RWPE2 (cell line): ENCODE measurements around the gene NUDCD2.

Experiments used
- ATAC-seq: fragments of 200-7000 bp; cut with Tn5 transposase; 3 replicates; pipeline ENCODE4 v1.9.1; 2021; ENCODE audit warnings: low read depth
- DNase-seq: peaks from one replicate; pipeline ENCODE4 v3.0.0-alpha.2; 2020; ENCODE audit warnings: low spot score
- H3K27ac ChIP-seq: fragments of 450-650 bp; 2 replicates; pipeline ENCODE4 v1.5.1; 2017; ENCODE audit warnings: mild to moderate bottlenecking; ENCODE audit not compliant: poor library complexity, severe bottlenecking
- H3K27me3 ChIP-seq: fragments of 250-450 bp; sonication (Bioruptor Pico); 2 replicates; pipeline ENCODE4 v1.5.1; 2021; ENCODE audit warnings: mild to moderate bottlenecking, moderate library complexity; ENCODE audit not compliant: insufficient read depth, poor library complexity, severe bottlenecking
- H3K36me3 ChIP-seq: fragments of 250-450 bp; sonication (Bioruptor Pico); 2 replicates; pipeline ENCODE4 v1.5.1; 2020; ENCODE audit warnings: low read depth, mild to moderate bottlenecking, moderate library complexity
- H3K4me1 ChIP-seq: fragments of 250-450 bp; sonication (Bioruptor Pico); 2 replicates; pipeline ENCODE4 v1.5.1; 2021; ENCODE audit warnings: mild to moderate bottlenecking, moderate library complexity; ENCODE audit not compliant: insufficient read depth, poor library complexity, severe bottlenecking
- H3K4me3 ChIP-seq: fragments of 250-450 bp; sonication (Bioruptor Pico); 2 replicates; pipeline ENCODE4 v1.5.1; 2021; ENCODE audit warnings: mild to moderate bottlenecking, moderate library complexity; ENCODE audit not compliant: severe bottlenecking
- H3K9me3 ChIP-seq: fragments of 250-450 bp; sonication (Bioruptor Pico); 2 replicates; pipeline ENCODE4 v1.5.1; 2021; ENCODE audit warnings: mild to moderate bottlenecking, moderate library complexity; ENCODE audit not compliant: severe bottlenecking
- TF ChIP-seq, protein P1 (sequence below): fragments of 450-650 bp; IDR thresholded peaks from one replicate; pipeline ENCODE4 v1.5.1; 2017; ENCODE audit warnings: mild to moderate bottlenecking, moderate library complexity; ENCODE audit not compliant: poor library complexity, severe bottlenecking

The NUDCD2 gene

DNA sequence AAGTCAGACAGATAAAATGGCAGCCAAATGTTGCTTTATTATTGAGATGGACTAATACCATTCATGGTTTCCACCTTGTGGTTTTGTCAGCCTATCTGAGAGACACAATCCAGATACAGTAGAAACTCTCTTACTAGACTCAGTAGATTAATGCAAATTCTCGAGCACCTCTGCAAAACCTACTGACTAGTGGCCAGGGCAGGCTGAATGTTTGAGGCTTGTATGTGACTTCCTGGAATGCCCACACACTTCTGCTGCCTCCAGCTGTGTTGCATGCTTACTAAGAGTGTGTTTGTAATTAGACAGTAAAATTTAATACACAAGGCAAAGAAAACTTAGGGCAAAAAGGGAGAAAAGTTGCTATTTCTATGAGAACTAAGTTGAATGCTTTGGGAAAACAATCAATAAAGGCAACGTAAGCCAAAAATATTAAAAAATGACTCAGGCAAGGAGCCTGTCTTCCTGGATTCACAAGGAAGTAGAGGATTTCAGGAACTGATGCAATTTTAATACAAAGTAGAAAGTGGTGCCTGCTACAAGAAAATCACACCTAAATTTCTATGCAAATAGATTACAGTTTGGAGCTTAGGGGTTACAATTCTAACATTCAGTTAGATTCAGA lies 52.8 kb downstream of the NUDCD2 start:
- Histone ChIP-seq H3K36me3 (no peaks in the 10 kb centered on the region), H3K27ac (no peak overlapping the region), H3K4me3 (no peak overlapping the region), H3K9me3 (no peaks in the 10 kb centered on the region), H3K4me1 (peaks cover 4% of the 10 kb centered on the region), H3K27me3 (peaks cover 4% of the 10 kb centered on the region)
- ATAC-seq (peak; percentile 24; the same call in 2 of the 3 replicates), DNase-seq (no peak)
- TF ChIP-seq, protein P1, sequence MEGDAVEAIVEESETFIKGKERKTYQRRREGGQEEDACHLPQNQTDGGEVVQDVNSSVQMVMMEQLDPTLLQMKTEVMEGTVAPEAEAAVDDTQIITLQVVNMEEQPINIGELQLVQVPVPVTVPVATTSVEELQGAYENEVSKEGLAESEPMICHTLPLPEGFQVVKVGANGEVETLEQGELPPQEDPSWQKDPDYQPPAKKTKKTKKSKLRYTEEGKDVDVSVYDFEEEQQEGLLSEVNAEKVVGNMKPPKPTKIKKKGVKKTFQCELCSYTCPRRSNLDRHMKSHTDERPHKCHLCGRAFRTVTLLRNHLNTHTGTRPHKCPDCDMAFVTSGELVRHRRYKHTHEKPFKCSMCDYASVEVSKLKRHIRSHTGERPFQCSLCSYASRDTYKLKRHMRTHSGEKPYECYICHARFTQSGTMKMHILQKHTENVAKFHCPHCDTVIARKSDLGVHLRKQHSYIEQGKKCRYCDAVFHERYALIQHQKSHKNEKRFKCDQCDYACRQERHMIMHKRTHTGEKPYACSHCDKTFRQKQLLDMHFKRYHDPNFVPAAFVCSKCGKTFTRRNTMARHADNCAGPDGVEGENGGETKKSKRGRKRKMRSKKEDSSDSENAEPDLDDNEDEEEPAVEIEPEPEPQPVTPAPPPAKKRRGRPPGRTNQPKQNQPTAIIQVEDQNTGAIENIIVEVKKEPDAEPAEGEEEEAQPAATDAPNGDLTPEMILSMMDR = no peak

DNA sequence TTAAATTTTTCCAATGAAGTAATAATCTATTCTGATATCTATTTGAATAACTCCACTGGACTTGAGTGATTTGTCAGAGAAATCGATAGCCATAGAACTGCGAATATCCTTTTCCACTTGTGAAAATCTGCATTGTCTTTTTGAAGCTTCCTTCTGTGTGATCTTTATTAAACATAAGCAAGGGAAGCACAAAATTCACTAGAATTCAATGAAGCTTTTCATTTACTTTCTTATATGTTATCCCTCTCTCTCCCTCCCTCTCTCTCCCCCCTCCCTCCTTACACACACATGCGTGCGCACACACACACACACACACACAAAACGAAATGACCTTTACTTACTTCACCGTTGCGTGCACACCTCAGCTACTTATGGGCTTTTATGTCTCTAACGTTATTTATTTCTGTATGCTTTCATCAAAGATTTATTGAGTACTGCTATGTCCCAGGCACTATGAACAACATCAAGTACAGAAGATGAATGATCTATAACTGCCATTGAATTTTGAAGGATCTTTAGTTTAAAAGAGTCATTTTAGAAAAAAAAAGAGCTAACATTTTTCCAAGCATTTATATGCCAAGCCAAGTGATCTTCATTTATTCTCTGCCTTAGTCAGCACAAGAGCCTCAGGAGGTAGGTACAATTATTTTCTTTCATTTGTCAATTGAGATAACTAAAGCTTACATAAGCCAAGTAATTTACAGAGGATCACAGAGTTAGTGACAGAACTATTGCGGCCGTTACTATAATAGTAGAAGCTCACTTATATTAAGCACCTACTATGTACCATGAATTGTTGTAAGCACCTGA lies 55.3 kb downstream of the NUDCD2 start:
- no peak overlapping the region for H3K27ac ChIP-seq
- peaks cover 4% of the 10 kb centered on the region for H3K4me1 ChIP-seq
- TF ChIP-seq, protein P1 = no peak
- ATAC-seq (no peak), DNase-seq (no peak)
- H3K9me3 ChIP-seq = no peaks in the 10 kb centered on the region
- H3K27me3 ChIP-seq = peaks cover 4% of the 10 kb centered on the region
- no peak overlapping the region for H3K4me3 ChIP-seq
- H3K36me3 ChIP-seq = no peaks in the 10 kb centered on the region

DNA sequence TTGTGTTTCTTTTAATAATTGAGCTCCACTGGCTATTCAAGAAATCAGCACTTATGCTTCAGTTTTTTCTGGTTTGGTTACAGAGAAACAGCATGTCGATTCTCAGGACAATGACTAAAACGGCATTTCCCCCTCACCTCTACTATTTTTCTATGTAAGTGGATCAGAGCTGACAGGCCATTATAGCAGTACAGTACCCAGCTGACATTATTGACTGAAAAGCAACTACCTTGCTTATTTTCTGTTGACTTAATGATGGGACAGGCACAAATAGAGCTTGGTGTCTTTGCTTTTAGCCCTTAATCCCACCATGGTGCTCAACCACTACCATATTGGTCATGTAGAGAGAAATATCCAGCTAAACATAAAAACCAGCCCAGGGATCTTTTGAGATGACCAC lies 57.9 kb downstream of the NUDCD2 start:
- DNase-seq = no peak
- Histone ChIP-seq H3K4me3 (no peak overlapping the region), H3K27me3 (peaks cover 7% of the 10 kb centered on the region), H3K36me3 (no peaks in the 10 kb centered on the region), H3K4me1 (no peaks in the 10 kb centered on the region), H3K27ac (no peak overlapping the region), H3K9me3 (no peaks in the 10 kb centered on the region)
- no peak for ATAC-seq
- TF ChIP-seq, protein P1 = no peak

DNA sequence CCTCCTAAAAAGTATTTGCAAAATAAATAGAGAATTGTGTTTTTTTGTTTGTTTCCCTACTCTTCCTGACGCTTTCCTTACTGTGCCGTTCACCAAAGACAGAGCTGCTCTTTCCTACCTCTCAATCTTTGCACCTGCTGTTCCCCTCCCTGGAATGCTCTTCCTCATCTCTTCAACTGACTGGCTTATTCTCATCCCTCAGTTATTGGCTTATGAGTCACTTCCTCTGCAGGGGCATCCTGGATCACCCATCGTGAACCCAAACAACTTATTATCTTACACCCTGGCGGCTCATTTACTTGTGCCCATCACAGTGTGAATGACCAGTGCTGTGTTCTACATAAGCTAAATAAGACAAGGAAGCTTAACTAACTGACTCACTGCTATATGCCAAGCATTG lies 58.6 kb downstream of the NUDCD2 start:
- no peaks in the 10 kb centered on the region for H3K4me1 ChIP-seq
- no peak for DNase-seq
- no peak overlapping the region for H3K4me3 ChIP-seq
- H3K27ac ChIP-seq = no peak overlapping the region
- H3K36me3 ChIP-seq = no peaks in the 10 kb centered on the region
- peak; percentile 53; the same call in 1 of the 3 replicates for ATAC-seq
- TF ChIP-seq, protein P1 = no peak
- H3K9me3 ChIP-seq = no peaks in the 10 kb centered on the region
- H3K27me3 ChIP-seq = peaks cover 7% of the 10 kb centered on the region

DNA sequence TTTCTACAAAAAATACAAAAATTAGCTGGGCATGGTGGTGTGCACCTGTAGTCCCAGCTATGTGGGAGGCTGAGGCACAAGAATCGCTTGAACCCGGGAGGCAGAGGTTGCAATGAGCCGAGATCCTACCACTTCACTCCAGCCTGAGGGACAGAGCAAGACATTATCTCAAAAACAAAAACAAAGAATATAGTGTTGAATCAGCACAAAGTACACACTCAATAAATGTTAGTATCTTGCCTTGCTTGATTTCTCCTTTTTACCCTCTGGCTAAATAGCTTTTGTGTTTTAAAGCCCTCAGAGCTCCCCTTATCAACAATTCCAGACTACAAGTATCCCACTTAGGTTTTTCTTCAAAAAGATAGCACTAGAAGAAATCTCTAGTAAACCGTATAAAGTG lies 60.0 kb downstream of the NUDCD2 start:
- no peaks in the 10 kb centered on the region for H3K36me3 ChIP-seq
- ATAC-seq (no peak), DNase-seq (no peak)
- no peak overlapping the region for H3K27ac ChIP-seq
- H3K4me3 ChIP-seq = no peak overlapping the region
- no peaks in the 10 kb centered on the region for H3K4me1 ChIP-seq
- H3K9me3 ChIP-seq = no peaks in the 10 kb centered on the region
- TF ChIP-seq, protein P1 = no peak
- H3K27me3 ChIP-seq = peaks cover 7% of the 10 kb centered on the region
